HUES48 (cell line): ENCODE measurements around the gene GDPD2.
"Not testable (repeated sequence)": the region's sequence is repeated elsewhere in the genome, so short reads cannot be mapped to it uniquely, and the experiment has no call there.

ENCODE experiments used
- H3K27ac ChIP-seq: one replicate; pipeline ENCODE4 v1.7.0; 2013; ENCODE audit warnings: low read depth, low read length, inconsistent platforms
- H3K27me3 ChIP-seq: 2 replicates; pipeline ENCODE4 v1.6.1; 2013; ENCODE audit warnings: mild to moderate bottlenecking, low read length; ENCODE audit not compliant: control insufficient read depth, insufficient read depth
- H3K36me3 ChIP-seq: 2 replicates; pipeline ENCODE4 v1.6.1; 2013; ENCODE audit warnings: low read length; ENCODE audit not compliant: control insufficient read depth, insufficient read depth
- H3K4me1 ChIP-seq: 2 replicates; pipeline ENCODE4 v1.6.1; 2013; ENCODE audit warnings: mild to moderate bottlenecking, low read length; ENCODE audit not compliant: control insufficient read depth, insufficient read depth
- H3K4me3 ChIP-seq: 2 replicates; pipeline ENCODE4 v1.5.1; 2013; ENCODE audit warnings: mild to moderate bottlenecking, low read depth, low read length
- H3K9ac ChIP-seq: 2 replicates; pipeline ENCODE4 v1.6.1; 2013; ENCODE audit warnings: mild to moderate bottlenecking, low read depth, low read length, moderate library complexity
- H3K9me3 ChIP-seq: 2 replicates; pipeline ENCODE4 v1.6.1; 2013; ENCODE audit warnings: low read length; ENCODE audit not compliant: control insufficient read depth, insufficient read depth

GDPD2 gene, protein sequence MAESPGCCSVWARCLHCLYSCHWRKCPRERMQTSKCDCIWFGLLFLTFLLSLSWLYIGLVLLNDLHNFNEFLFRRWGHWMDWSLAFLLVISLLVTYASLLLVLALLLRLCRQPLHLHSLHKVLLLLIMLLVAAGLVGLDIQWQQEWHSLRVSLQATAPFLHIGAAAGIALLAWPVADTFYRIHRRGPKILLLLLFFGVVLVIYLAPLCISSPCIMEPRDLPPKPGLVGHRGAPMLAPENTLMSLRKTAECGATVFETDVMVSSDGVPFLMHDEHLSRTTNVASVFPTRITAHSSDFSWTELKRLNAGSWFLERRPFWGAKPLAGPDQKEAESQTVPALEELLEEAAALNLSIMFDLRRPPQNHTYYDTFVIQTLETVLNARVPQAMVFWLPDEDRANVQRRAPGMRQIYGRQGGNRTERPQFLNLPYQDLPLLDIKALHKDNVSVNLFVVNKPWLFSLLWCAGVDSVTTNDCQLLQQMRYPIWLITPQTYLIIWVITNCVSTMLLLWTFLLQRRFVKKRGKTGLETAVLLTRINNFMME

GRCh38 chrX:70422851-70423341, at the start of gene GDPD2:
GDPD2 (plus strand) TSS chrX:70423314; CDS start chrX:70424985, 1,671 bp downstream.
- H3K27me3 ChIP-seq: no peaks in the 10 kb centered on the region
- peak within 1 kb of the TSS; percentile 58 for H3K4me3 ChIP-seq
- peaks cover 36% of the 10 kb centered on the region for H3K36me3 ChIP-seq
- peaks cover 26% of the 10 kb centered on the region for H3K9me3 ChIP-seq
- peak within 1 kb of the TSS; percentile 53; the same call in 1 of the 2 replicates for H3K9ac ChIP-seq
- H3K4me1 ChIP-seq: peaks cover 18% of the 10 kb centered on the region
- H3K27ac ChIP-seq: peak within 1 kb of the TSS; percentile 85

DNA sequence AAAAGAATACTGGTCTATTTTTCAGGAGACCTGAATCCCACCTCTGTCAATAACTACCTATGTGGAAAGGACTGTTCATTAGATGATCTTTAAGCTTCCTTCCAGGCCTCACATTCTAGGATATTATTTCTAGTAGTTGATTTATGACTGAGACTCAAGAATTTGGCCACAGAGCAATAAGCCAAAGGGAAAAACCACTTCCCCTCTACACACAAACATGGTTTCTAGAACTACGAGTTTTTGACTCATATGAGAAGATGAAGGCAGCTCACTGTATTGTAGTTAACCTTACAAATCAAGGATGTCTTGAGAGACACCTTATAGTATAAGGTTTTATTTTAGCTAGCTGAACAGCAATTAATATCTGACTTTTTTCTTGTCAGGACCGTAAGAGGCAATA, 36.9 kb upstream of the GDPD2 start:
- H3K27ac ChIP-seq: no peak overlapping the region
- no peaks in the 10 kb centered on the region for H3K27me3 ChIP-seq
- H3K9ac ChIP-seq: no peak overlapping the region
- peaks cover 40% of the 10 kb centered on the region for H3K9me3 ChIP-seq
- no peak overlapping the region for H3K4me3 ChIP-seq
- H3K36me3 ChIP-seq: peaks cover 54% of the 10 kb centered on the region
- H3K4me1 ChIP-seq: no peaks in the 10 kb centered on the region

DNA sequence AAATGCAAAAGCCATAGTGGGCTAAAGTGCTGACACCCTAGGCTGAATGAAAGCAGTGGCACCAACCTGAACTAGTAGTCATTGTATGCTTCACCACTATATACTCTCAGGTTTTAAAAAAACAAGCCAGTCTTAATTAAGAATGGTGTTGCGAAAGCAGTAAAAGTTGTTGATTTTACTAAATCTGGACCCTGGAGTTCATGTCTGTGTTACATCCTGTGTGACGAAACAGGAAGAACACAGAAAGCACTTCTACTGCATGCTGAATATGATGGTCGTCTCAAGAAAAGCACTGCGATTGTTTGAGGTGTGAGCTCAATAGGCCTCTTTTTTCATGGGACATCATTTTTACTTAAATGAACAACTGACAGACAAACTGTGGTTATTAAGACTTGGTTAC, 24.2 kb upstream of the GDPD2 start:
- H3K27me3 ChIP-seq: no peaks in the 10 kb centered on the region
- H3K9ac ChIP-seq: no peak overlapping the region
- H3K4me3 ChIP-seq: no peak overlapping the region
- H3K4me1 ChIP-seq: no peaks in the 10 kb centered on the region
- H3K9me3 ChIP-seq: peaks cover 26% of the 10 kb centered on the region; the same call in 1 of the 2 replicates
- peaks cover 56% of the 10 kb centered on the region for H3K36me3 ChIP-seq
- no peak overlapping the region for H3K27ac ChIP-seq

DNA sequence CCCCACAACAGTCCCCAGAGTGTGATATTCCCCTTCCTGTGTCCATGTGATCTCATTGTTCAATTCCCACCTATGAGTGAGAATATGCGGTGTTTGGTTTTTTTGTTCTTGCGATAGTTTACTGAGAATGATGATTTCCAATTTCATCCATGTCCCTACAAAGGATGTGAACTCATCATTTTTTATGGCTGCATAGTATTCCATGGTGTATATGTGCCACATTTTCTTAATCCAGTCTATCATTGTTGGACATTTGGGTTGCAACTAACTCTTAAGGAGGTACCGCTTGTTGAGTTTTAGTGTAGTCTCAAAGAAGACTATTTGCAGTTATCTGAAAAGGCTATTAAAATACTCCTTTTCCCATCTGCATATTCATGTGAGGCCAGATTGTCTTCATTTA, 22.9 kb upstream of the GDPD2 start:
- not testable (repeated sequence) for H3K4me1 ChIP-seq, H3K27me3 ChIP-seq, H3K4me3 ChIP-seq, H3K9ac ChIP-seq, H3K27ac ChIP-seq
- peaks cover 37% of the 10 kb centered on the region for H3K9me3 ChIP-seq
- peaks cover 68% of the 10 kb centered on the region for H3K36me3 ChIP-seq

GRCh38 chrX:70402721-70403120, 20.4 kb upstream of the GDPD2 start:
- Histone ChIP-seq H3K36me3 (peaks cover 71% of the 10 kb centered on the region), H3K9me3 (peaks cover 38% of the 10 kb centered on the region), H3K27me3 (no peaks in the 10 kb centered on the region), H3K27ac (no peak overlapping the region), H3K4me3 (no peak overlapping the region), H3K4me1 (no peaks in the 10 kb centered on the region), H3K9ac (no peak overlapping the region)

- Histone ChIP-seq H3K9ac (no peak overlapping the region), H3K4me3 (no peak overlapping the region), H3K27me3 (no peaks in the 10 kb centered on the region), H3K9me3 (peaks cover 42% of the 10 kb centered on the region), H3K36me3 (peaks cover 72% of the 10 kb centered on the region), H3K27ac (no peak overlapping the region), H3K4me1 (no peaks in the 10 kb centered on the region)
These were observed 18.1 kb upstream of the GDPD2 start for GRCh38 chrX:70405003-70405402.

DNA sequence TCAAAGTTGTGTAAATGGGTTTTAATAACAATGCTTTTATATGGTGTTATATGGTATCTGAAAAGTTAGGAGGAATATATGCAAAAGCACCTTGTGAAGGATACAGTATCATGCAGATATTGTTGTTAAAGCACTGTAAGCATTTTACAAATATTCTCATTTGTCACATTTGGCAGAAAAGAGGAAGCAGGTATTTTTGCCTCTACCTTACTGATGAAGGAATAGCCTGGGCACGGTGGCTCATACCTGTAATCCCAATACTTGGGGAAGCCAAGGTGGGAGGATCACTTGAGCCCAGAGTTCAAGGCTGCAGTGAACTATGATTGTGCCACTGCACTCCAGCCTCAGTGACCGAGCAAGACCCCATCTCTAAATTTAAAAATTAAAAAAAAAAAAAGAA, 12.2 kb upstream of the GDPD2 start:
- Histone ChIP-seq H3K9me3 (peaks cover 38% of the 10 kb centered on the region), H3K9ac (no peak overlapping the region), H3K36me3 (peaks cover 54% of the 10 kb centered on the region), H3K4me3 (no peak overlapping the region), H3K27me3 (no peaks in the 10 kb centered on the region), H3K4me1 (no peaks in the 10 kb centered on the region), H3K27ac (no peak overlapping the region)

DNA sequence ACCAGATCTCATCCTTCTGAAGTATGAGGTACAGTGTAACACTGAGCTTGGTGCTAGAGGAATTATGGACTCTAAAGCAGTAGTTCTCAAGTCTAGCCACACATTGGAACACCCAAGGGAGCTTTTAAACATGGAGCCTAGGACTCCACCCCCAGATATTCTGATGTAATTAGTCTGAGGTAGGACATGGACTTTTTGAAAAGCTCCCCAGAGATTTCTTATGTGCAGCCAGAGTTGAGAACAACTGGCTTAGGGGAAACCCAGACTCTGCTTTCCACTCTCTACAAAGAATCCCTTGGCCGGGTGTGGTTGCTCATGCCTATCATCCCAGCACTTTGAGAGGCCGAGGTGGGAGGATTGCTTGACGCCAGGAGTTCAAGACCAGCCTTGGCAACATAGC, 11.6 kb upstream of the GDPD2 start:
- Histone ChIP-seq H3K9me3 (peaks cover 39% of the 10 kb centered on the region), H3K27me3 (no peaks in the 10 kb centered on the region), H3K4me1 (no peaks in the 10 kb centered on the region), H3K36me3 (peaks cover 48% of the 10 kb centered on the region), H3K27ac (no peak overlapping the region), H3K9ac (no peak overlapping the region), H3K4me3 (no peak overlapping the region)

GRCh38 chrX:70421618-70422017, 1.5 kb upstream of the GDPD2 start:
- peaks cover 24% of the 10 kb centered on the region for H3K36me3 ChIP-seq
- 0 out of 2 replicates have a peak overlapping the region, but pooled peaks have one; percentile 15 for H3K4me3 ChIP-seq
- peaks cover 18% of the 10 kb centered on the region for H3K4me1 ChIP-seq
- peaks cover 19% of the 10 kb centered on the region for H3K9me3 ChIP-seq
- no peaks in the 10 kb centered on the region for H3K27me3 ChIP-seq
- no peak overlapping the region for H3K9ac ChIP-seq
- H3K27ac ChIP-seq: peak overlapping the region; percentile 85

DNA sequence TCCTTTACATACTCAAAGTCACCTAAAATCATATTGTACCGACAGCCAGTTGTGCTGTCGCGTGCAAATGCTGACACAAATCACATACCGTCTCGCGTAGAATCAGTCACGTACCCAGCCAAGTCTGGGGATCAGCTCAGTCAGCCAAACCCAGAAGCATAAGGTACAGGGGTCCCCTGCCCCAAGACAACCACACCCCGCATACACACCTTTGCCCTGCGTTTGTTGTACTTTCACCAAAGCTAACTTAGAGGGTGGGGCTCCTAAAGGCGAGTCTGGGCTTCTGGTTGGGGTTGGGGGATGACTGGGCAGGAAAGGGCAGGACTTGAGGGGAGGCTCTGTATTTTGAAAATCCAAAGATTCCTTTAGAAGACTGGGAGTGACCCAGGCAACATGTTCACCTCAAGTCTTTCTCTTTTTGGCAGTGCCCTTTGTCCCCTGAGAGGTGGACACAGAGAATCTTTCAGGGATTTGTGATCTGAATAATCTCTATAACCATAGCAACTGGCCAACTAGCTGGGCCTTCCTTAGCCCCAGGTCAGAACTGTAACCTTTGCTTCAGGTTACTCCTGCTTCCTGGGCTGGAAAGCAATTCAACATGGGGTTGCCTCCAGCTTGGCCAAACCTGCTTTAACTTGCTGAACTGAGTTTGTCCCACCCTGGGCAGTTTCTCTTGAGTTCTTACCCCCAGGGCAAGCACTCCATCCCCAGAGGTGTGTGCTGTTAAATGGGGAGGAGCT, 992 bp downstream of the GDPD2 start:
- Histone ChIP-seq H3K27me3 (no peaks in the 10 kb centered on the region), H3K4me3 (peak overlapping the region; percentile 58), H3K9ac (no peak overlapping the region; the same call in 1 of the 2 replicates)

DNA sequence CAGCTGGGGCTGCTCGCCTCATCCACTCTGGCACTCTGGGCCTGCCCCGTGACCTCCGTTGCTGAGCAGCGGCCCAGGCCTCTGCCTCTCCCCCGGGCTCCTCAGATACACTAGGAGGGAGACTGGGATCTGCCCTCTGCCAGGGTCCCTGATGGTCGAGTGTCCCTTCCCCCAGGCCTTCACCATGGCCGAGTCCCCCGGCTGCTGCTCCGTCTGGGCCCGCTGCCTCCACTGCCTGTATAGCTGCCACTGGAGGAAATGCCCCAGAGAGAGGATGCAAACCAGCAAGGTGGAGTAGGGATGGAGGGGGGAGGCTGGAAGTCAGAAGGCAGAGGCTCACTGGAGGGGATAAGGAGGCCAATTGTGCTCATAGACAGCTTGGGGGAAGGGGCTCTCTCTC, 1.7 kb downstream of the GDPD2 start:
- no peaks in the 10 kb centered on the region for H3K27me3 ChIP-seq
- no peak overlapping the region for H3K9ac ChIP-seq
- peaks cover 38% of the 10 kb centered on the region for H3K9me3 ChIP-seq
- H3K4me3 ChIP-seq: no peak overlapping the region
- no peak overlapping the region for H3K27ac ChIP-seq
- peaks cover 18% of the 10 kb centered on the region for H3K4me1 ChIP-seq
- peaks cover 38% of the 10 kb centered on the region for H3K36me3 ChIP-seq

More for the DNA sequence above, 992 bp downstream of the GDPD2 start:
- Histone ChIP-seq H3K9me3 (peaks cover 34% of the 10 kb centered on the region), H3K4me1 (peaks cover 18% of the 10 kb centered on the region), H3K27ac (no peak overlapping the region), H3K36me3 (peaks cover 40% of the 10 kb centered on the region)
